EH (cell line): ENCODE results near the gene LRP11.
A peak's percentile ranks its signal among the peaks of the same experiment; 100 is the strongest.
"Not testable (repeated sequence)": the region's sequence is repeated elsewhere in the genome, so short reads cannot be mapped to it uniquely, and the experiment has no call there.

Experiments
- DNase-seq: peaks from one replicate; pipeline ENCODE4 v3.0.0-alpha.2; 2015; ENCODE audit warnings: low read depth

The LRP11 gene

DNA sequence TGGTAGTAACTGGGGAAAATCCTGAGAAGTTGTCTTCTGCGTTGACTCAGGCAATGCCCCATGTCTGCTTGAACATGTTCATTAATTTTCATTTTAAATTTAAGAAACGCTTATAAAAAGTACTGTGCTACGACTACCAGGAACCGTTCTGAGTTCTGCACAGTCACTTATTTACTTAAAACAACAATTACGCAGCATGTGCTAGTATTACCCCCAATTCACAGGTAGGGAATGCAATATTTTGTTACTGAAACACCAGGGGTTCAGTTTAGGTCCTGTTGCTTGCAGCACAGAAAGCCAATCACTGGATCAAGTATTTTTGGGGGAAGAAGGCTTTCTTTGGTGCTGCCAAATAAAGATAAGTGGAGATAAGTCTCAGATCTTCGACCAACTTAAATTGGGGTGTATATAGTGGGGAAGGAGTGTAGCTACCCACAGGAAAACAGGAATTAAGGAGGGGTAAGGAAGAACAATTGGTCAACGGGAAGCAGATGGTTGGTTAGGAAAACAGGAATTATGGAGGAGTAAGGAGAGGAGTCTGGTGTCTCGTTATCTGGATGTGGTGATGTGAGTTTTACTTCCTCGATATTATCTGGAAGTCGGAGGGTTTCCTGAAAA is 5.2 kb upstream of the LRP11 start:
- DNase-seq: no peak

DNA sequence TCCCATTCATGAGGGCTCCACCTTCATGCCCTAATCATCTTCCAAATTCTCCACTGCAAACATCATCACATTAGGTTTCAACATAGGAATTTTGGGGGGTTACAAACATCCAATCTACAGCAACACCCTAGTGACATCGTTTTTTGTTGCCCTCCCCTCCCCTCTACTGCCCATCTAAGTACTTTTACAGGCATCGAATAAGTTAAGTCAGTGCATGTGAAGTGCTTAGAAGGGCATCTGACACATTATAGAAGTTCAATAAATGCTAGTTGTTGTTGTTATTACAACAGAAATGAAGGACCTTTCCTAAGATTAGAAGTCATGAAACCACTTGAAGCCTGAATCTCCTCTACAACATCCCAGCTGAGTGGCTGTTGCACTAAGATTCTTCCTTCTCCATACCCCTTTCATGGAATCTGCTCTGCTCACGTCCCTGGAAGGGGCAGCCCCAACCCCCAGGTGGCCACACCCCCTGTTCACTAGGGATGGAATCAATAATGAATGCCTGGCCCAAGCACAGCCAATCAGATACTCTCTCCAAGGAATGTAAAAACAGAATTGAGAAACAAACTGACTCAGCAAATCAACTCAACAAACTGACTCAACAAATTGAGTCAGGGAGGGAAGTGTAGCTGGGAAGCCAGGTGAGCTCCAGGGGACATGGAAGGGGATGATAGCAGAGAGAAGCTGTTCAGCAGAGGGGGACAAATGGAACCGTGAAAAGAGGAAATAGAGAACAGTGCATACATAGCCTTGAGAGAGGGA is 3.9 kb upstream of the LRP11 start:
- no peak for DNase-seq

DNA sequence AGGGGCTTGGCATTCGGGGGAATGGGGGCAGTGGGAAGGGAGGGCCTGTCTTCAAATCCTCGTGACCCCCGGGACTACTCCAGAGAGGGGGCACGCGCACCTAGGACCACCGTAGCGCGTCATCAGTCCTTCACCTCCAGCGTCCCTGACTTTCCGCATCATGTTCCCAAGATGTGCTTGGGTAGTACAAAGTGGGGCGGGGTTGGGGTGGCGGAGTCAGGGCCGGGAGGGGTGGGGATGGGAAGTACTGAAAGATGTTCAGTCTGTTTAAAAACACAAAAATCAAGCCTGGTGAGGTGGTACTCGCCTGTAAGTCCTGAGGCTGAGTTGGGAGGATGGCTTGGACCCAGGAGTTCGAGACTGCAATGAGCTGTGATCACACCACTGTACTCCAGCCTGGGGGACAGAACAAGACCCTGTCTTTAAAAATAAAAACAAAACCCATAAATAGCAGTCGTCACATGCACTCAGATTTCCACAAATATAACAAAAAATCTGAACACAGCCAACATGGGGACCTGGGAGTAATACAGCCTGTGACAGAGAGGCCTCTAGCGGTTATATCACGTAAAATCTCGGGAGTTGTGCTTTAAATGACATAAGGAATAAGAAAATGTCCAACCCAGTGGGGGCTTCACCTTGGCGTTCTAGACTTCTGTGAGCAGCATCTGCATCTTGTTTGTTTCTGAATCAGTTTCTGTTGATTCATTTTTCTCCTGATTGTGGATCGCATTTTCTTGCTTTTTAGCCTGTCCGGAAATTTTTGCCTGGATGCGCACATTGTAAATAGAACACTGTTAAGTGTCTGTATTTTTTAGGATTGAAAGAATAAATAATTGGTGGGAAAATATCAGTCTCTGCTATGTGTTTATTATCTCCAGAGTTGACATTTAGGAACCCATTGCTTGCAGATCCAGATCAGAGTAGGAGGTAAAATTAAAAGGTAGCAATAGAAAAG is 698 bp upstream of the LRP11 start:
- peak; percentile 78 for DNase-seq

- peak; percentile 91 for DNase-seq
Measured at GRCh38 chr6:149862922-149863697, 1.0 kb downstream of the LRP11 start.

GRCh38 chr6:149862424-149862738 is 1.8 kb downstream of the LRP11 start:
- DNase-seq: not testable (repeated sequence)

DNA sequence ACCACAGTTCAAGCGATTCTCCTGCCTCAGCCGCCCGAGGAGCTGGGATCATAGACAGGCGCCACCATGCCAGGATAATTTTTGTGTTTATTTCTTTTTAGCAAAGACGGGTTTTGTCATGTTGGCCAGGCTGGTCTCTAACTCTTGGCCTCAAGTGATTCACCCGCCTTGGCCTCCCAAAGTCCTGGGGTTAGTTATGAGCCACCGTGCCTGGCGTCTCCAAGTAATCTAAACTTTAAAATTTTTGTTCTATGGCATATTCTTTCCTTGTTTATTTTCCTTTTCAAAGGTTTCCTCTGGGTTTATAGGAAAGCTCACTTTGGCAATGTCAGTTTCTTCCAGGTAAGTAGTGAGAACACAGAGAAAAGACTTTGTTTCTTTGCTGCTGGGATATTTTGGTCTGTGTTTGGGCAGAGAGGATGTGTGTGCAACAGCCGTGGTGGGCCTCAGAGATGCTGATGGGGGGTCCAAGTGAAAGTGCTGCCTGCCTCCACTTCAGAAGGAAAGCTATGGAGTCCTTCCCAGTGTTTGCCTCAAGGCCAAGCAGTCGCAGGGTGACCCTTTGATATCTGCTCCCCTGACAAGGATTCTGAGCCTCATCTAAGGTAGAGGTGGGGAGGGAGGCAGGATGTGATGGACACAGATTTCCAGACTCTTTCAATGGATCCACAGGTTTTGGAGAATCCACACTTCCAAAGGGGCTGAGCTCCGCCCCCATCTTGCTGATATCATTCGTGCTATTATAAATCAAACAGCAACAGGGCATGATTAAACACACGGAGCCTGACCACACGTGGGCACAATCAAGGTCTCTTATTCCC is 2.3 kb downstream of the LRP11 start:
- peak; percentile 57 for DNase-seq

- no peak for DNase-seq
Measured at GRCh38 chr6:149860834-149861602, 3.1 kb downstream of the LRP11 start.

GRCh38 chr6:149860513-149860833 is 3.7 kb downstream of the LRP11 start:
- no peak for DNase-seq

GRCh38 chr6:149859938-149860337 is 4.2 kb downstream of the LRP11 start:
- no peak for DNase-seq

DNA sequence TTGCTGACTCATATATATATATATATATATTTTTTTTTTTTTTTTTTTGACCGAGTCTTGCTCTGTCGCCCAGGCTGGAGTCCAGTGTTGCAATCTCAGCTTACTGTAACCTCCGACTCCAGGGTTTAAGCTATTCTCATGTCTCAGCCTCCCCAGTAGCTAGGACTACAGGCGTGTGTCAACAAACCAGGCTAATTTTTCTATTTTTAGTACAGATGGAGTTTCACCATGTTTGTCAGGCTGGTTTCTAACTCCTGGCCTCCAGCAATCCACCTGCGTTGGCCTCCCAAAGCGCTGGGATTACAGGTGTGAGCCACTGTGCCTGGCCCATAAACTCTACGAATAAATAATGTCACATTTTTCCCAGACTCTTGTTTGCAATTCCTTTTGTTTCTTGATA is 4.8 kb downstream of the LRP11 start:
- DNase-seq: peak; percentile 92

- DNase-seq: no peak
Measured at GRCh38 chr6:149857541-149857940, 6.6 kb downstream of the LRP11 start.

GRCh38 chr6:149856256-149856994 is 7.7 kb downstream of the LRP11 start:
- DNase-seq: no peak

- no peak for DNase-seq
Measured at GRCh38 chr6:149855741-149856140, 8.4 kb downstream of the LRP11 start.

GRCh38 chr6:149855040-149855654 is 9.0 kb downstream of the LRP11 start:
- DNase-seq: peak; percentile 92

DNA sequence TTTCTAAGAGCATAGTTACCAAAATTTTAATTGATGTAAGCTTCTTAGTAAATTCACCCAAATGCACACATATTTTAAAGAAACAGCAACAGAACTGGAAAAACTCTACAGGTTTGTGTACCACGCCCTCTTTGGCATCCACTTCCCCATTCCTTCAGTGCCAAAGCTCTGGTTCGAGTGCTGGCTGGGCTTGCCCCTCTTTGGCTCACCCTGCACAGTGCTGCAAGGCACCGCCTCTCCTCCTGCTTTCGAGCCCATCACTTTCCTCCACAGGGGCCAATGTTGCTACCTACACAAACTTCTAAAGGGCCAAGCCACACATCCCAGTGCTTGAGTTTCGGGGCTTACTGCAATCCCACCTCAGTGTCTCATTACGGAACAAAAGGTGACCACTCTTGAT is 9.6 kb downstream of the LRP11 start:
- no peak for DNase-seq

DNA sequence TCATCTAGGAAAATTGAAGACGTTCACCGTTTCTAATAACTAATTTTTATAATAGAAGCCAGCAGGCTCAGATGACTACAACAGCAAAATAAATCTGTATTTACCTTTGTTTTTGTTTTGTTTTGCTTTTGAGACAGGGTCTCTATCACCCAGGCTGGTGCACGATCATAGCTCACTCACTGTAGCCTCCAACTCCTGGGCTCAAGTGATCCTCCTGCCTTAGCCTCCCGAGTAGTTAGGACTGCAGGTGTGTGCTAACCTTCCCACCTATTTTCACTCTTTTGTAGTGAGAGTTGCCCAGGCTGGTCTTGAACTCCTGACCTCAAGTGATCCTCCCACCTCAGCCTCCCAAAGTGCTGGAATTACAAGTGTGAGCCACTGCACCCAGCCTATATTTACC is 10.1 kb downstream of the LRP11 start:
- not testable (repeated sequence) for DNase-seq

DNA sequence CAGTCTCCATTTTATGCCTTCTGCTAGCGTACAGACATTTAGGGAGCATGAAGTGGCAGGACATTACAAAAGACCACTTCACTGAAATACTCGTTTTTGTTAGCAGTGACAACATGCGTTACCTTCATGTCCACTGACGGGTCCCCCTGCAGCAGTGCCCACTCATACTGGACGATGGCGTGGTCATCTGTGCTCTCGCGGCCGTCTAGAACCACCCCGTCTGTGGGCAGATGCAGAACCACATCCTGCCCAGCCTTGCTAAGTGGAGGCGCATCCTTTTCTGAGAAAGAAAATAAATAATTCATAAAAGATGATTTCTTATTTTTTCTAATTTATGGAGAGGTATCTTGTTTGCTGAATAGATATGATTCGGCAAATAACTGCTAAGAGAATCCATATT is 11.3 kb downstream of the LRP11 start:
- no peak for DNase-seq

- peak; percentile 66 for DNase-seq
Measured at GRCh38 chr6:149852180-149852579, 12.0 kb downstream of the LRP11 start.

GRCh38 chr6:149851461-149852110 is 12.6 kb downstream of the LRP11 start:
- peak; percentile 83 for DNase-seq
